NCI-H2196 (cell line): ENCODE results near the gene RO60.
A peak's percentile ranks its signal among the peaks of the same experiment; 100 is the strongest.

Source experiments
- DNase-seq: peaks from one replicate; lab custom pipeline; 2025; ENCODE audit not compliant: unreplicated experiment; lab: John Stamatoyannopoulos, UW

RO60 gene

DNA sequence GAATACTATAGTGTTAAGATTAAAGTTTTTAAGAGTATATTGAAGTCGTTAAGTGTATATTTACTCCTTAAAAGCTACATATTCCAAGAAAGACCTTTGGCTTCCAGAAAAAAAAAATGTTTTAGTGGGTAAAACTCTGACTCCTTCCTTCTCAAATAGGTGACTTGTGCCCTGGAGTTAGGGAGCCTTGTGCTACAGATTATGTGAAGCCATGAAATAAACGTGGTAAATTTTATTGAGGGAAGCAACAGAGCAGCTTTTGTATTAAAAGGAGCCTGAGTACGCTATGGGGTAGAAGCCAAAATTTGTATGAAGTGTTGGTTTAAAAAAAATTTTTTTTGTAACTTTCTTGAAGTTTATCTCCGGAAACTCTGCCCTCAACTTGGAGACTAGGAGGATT is 994 bp downstream of the RO60 start:
- no peak for DNase-seq

DNA sequence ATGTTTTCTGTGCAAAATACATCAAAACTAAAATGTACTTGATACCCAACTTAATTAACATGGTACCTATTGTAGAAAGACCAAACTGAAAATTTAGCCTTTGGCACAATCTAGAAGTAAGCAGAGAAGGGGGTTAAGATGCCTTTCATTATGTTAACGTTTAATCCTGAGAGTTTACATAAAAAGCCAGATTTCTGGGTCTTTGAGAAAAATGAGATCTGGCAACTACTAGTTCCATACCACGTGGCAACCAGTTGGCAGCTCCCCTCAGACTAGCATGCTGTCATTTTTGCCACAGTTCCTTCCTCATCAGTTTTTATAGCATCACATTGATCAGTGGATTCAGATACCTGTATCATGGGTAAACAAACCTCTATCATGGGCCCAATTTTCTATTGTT is 1.5 kb downstream of the RO60 start:
- DNase-seq = no peak

DNA sequence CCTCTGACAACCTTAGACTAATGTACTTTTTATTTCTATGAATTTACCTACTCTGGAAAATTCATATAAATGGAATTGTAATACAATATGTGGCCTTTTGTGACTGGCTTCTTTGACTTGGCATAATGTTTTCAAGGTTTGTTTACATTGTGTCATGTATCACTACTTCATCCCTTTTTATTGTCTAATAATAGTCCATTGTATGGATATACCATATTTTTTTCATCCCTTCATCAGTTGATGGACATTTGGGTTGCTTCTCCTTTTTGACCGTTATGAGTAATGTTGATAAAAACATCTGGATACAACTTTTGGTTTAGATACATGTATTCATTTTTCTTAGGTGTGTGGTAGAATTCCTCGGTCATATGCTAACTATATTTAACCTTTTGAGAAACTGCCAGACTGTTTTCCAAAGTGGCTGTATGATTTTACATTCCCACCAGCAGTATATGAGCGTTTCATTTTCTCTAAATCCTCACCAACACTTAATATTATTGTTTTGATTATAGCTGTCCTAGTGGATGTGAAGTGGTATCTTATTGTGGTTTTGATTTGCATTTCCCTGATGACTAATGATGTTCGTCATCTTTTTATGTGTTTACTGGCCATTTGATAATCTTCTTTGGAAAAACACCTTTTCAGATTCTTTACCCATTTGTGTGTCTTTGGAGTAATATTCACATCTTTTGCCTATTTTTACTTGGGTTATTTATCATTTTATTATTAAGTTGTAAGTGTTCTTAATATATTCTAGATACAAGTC is 3.5 kb downstream of the RO60 start:
- DNase-seq = no peak

DNA sequence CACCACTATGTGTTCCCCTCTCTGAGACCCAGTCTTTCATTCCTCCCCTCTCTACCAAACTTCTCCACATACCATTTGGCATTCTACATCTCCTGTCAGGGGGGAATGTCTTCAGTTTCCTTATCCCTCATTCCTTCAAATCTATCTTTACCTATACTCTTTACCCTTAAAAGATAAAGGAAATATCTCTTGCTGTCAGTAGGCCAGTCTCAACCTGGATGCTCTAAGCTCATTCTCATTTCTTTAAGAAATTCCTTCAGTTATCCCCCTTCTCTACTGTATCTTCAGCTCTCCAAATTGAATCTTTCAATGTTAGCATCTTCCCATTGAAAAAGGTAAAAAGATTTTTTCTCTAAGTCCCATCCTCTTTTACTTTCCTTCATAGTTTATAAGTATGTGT is 6.5 kb downstream of the RO60 start:
- DNase-seq = no peak

DNA sequence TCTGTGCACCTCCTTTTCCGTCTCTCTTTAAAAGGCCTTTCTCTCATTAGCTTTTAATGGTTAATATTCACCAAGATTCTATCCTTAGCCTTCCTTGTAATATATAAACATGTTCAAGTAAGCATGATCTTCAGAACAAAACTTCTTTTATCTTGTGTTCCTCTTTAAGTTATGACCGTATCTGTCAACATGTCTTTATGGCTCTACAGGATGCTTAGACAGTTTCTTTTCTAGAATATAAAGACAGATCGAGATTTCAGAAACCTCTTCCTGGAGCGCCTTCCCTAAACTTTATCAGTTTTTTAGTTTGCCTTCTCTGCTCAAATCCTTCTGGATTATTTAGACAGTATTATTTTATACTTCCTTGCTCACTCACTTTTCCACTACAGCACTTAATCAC is 7.2 kb downstream of the RO60 start:
- no peak for DNase-seq

DNA sequence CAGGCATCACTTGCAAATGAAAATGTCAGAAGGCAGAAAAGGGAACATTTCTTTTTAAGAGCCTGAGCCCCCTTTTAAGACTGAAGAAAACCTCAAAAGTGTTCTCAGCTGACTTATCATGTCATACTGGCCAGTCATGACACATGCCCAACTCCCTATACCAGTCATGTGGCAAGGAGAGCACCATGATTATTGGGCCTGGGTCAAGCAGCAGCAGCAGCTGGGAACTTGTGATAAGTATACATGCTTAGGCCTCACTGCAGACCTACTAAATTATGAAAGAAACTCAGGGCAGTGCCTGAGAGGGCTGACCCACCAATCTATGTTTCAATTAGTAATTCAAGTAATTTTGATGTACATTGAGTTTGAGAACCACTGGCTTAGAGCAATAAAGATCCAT is 8.6 kb downstream of the RO60 start:
- no peak for DNase-seq

DNA sequence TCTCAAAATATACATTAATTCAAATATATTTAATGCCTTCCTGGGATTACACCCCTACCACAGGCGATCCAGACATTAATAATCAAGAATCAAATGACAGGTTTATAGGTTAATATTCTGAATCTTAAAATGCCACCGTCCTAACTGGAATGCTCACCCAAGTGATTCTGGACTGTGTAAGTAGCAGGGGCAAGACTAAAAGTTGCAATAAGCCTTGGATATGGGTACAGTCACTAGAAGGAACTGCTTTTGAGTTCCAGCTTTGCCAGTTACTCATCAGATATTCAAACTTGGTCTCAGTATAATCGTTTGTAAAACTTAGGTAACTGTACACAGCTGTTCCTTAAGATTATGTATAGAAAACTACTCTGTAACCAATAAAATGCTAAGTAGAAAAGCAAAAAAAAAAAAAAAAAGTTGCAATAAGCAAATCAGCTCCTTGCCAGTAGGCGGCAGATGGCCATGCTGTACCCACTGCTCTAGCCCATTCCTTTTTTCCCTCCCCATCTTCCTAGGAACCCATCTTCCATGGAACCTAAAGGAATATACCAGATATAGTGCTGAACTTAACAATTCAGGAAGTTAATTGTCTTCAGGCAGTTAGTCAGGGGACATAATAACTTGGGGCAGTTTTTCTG is 10.5 kb downstream of the RO60 start:
- DNase-seq = no peak

DNA sequence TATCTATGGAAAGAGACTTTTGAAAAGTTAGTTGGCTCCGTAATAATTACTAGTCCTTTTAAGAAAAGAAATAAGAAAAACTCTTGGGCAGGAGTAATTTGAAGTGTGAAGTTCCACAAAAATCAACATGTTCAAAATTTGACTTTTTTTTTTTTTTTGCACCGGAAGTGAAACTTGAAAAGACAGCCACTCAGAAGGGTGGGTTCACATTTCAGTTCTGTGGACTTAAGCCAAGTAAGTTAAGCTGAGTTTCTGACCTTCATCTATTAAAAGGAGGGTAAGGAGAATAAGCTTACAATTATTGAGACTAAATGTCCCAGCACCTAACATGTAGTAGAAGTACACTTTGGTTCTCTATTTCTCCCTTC is 11.0 kb downstream of the RO60 start:
- no peak for DNase-seq

DNA sequence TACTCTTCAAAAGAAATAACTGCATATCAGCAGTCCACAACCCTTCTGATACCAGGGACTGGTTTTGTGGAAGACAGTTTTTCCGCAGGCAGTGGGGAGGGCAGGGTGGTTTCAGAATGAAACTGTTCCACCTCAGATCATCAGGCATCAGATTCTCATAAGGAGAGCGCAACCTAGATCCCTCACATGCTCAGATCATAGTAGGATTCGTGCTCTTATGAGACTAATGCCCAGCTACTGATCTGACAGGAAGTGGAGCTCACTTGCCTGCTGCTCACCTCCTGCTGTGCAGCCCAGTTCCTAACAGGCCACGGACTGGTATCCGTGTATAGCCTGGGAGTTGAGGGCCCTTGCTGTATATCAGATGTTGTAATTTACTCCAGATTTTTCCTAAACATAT is 11.5 kb downstream of the RO60 start:
- no peak for DNase-seq

DNA sequence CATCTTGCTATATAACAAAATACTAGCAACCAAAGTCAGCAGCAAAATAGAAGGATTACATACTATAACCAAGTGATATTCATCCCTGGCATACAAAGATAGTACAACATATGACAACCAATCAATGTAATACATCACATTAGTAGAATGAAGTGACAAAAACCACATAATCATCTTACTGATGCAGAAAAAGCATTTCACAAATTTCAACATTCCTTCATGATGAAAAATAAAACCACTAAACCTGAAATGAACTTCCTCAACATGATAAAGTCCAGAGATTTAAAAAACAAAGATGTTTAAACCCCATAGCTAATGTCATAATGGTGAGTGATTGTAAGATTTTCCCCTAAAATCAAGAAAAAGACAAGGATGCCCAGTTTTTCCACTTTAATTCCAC is 18.6 kb downstream of the RO60 start:
- DNase-seq = no peak

DNA sequence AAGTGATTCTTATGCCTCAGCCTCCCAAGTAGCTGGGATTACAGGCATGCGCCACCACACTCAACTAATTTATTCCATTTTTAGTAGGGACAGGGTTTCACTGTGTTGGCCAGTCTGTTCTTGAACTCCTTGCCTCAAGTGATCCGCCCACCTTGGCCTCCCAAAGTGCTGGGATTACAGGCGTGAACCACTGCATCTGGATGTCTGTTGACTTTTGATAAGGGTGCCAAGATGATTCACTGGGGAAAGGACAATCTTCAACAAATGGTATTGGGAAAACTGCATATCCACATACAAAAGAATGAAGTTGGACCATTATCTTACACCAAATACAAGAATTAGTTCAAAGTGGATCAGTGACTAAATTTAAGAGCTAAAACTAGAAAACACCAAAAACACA is 19.8 kb downstream of the RO60 start:
- DNase-seq = no peak

DNA sequence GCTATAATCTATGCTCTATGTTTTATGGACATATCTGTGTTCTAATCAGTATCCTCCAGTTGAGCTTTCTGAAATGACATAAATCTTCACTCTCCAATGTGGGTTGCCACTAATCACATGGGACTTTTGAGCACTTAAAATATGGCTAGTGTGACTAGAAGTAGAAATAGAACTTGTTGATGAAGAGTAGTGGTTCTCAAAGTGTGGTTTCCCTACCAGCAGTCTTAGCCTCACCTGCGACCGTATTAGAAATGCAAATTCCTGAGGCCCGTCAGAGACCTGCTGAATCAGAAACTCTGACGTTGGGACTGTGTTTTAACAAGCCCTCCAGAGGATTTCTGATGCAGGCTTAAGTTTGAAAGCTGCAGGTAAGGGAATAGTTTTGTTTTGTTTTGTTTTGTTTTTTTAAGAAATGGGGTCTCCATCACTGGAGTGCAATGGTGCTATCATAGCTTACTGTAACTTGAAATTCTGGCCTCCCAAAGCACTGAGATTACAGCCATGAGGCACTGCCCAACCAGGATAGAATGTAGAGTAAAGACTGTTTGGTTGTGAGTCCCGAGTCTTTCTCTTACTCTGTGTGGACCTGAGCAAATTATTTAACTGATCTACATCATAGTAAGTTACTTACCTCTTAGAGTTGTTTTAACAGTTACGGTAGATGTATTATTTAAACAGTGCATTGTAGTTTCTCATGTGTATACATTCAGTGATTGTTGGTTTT is 24.1 kb downstream of the RO60 start:
- DNase-seq = no peak

DNA sequence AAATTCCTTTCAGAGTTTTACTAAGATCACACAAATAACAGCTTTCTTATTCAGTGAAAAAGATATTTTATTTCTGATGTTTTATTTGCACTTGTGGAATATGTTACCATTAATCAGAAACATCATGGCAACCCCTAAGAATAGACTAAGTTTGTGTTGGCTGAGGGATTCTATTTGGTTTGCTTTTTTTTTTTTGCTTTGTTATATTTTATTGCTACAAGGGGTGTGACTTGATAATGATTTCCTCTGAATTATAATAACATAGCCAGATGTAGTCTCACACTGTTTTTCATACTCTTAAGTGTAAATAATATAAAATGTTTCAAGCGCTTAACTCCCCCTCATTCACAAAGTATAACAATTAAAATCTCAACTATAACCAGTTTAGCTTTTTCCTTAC is 25.9 kb downstream of the RO60 start:
- no peak for DNase-seq

DNA sequence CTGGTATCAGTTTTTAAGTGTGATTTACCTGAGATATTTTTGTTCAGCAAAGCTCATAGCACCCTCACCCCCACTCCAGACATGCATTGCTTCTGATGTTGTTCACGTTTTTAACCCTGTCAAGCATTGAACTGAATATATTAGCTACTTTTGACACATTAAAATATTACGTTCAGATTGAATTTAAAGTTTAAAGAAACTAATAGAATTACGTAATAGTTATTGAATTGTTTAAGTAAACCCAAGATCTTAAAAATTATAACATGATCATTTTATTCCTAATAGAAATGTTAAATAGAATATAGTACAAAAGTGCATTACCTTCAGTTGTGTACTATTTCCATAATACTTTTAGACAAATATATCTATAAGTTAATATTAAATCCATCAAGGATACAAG is 26.9 kb downstream of the RO60 start:
- DNase-seq = no peak

DNA sequence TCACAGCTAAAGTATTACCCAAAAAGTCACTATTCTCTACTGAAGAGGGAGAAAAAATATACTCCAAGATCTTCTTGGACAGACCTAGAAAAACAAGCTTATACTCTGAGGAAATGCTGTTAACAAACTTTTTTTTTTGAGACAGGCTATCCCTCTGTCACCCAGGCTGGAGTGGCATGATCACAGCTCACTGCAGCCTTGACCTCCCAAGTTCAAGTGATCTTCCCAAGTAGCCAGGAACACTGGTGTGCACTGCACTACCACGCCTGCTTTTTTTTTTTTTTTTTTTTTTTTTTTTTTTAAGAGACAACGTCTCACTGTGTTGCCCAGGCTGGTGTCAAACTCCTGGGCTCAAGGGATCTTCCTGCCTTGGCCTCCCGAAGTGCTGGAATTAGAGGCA is 28.5 kb downstream of the RO60 start:
- no peak for DNase-seq

DNA sequence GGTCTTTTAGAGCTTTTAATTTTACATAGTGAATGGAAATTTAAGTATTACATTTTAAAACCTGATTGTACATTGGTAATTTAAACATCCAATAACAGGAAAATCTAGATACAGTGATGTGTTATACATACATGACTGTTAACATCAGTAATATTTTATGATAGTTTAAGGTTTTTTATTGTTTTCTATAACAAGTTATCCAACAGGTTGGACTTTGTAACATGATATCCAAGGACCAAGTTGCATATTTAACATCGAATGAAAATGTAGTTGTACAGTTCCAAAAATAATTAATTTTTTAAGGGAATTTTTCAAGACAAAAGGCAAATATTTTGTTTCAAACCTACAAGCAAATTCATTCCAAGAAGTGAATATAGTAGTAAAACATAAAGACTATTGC is 31.5 kb downstream of the RO60 start:
- DNase-seq = no peak

DNA sequence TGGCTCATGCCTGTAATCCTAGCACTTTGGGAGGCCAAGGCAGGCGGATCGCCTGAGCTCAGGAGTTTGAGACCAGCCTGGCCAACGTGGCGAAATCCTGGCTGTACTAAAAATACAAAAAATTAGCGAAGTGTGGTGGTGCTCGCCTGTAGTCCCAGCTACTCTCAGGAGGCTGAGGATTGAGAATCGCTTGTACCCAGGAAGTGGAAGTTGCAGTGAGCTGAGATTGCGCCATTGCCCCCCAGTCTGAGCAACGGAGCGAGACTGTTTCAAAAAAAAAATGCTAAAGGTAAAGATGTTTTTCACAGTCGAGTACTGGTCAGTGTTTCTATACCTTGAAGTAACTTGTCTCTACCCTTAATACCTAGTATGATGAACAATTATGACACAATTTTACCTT is 34.7 kb downstream of the RO60 start:
- no peak for DNase-seq

DNA sequence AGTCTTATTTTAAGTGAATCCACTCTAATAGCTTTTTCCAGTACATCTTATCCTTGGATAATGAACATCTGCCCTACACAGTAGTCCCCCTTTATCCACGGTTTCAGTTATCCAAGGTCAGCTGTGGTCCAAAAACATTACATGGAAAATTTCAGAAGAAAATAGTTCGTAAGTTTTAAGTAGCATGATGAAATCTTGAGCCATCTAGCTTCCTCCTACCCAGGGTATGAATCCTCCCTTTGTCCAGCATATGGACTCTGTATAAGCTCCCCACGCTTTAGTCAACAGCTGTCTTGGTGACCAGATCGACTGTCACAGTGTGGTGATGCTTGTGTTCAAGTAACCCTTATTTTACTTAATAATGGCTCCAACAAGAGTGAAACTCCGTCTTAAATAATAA is 43.2 kb downstream of the RO60 start:
- DNase-seq = no peak

DNA sequence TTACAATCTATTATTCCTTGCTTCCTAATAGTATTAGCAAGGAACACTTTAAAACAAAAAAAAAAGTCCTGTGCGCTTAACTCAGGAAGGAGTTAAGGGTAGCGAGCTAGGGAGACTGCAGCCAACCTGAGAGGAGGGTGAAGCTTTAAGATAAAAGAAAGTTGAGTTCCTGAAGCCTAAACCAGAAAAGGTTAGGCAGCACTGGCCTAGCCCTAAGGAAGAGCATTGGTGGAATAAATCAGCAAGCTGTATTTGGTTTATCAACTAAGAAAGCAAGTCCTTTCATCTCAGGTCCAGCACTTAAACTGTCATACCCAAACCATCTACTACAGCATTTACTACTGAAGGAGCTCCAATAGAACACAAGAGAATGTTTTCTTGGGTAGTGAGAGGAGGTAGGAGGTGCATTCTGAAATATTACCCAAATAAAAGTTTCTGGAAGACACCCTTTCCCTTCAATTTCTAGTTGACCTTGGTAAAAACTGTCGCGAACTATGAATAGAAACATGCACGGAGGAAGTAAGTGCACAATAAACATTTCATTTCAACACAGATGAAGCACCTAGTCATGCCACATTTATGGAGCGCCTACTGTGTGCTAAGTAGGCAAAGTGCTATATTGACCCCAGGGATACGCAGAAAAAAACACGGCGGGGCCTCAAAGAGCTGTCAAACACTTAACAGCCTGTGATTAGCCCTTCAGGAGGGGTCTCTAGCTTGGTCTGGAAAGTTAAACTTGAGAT is 44.5 kb downstream of the RO60 start:
- DNase-seq = no peak

DNA sequence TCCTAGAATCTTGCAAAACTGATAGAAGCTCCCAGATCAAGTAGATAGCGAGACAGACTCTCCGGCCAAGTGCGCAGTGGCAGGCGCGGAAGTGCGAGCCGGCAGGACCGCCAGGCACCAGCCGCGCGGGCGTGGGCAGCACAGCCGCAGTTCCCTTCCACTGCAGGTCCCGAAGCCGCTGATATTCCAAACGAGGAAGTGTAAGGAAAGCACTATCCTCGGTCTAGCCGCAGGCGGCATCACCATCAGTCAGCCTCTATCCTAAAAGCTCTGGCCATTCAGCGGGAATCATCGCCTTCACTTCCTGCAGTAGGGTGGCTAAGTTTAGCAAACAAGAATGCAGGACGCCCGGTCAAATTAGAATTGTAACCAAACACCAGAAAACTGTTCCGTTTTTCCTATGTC is 45.1 kb downstream of the RO60 start:
- DNase-seq = no peak

DNA sequence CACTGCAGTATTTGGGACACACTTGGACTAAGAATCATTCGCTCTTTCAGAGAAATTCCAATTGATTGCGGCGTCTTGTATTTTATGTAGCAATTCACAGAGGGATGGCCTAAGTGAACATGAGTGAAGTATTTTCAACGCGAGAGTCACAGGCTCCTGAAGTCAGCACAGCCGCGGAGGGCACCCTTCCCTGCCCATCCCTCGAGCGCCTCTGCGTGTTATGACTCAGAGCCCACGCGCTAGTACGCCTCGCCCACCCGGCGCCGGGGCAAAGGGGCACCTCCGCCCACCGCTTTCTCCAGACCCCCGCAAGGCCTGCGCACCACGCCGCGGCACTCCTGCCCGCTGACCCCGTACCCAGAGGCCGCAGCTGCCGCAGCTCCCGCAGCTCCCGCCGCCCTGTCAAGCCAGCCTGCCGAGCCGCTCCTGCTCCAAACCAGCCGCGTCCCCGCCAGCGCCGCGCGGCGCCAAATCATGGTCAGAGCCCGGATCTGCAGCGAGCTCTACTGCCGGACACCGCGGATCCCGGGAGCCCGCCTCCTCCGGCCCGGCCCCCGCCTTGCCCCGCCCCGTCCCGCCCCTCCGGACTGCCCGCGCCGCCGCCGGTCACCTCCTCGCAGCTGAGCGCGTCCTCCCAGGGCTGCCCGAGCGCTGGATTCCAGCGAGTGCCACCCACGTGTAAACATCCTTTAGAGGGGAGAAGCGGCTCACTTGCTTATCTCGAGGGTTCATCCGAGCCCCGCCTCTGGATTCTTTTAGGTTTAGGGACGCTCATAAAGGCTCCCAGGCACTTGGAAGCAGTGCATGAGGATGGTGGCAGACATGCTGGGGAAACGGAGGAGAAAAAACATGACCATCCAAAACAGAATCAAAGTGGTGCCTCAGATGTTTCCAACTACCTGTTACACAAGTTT is 45.8 kb downstream of the RO60 start, which contains the start of gene GLRX2:
Gene GLRX2 (minus strand): TSS at position 508 of the 914 bp plus-strand sequence. CDS start 32 bp downstream, at position 476.
- peak; percentile 77 for DNase-seq
